Ramos (cell line): ENCODE measurements around the gene PRKD1.
"Not testable (repeated sequence)": the region's sequence is repeated elsewhere in the genome, so short reads cannot be mapped to it uniquely, and the experiment has no call there.

ENCODE experiments used
- in situ Hi-C: fragments of 300-500 bp; cut with MboI; formaldehyde crosslinking; loops from one replicate; pipeline ENCODE4 v1.14.3; 2022; ENCODE audit warnings: low sequenced_read_pairs; ENCODE audit not compliant: unreplicated experiment

The PRKD1 gene

DNA sequence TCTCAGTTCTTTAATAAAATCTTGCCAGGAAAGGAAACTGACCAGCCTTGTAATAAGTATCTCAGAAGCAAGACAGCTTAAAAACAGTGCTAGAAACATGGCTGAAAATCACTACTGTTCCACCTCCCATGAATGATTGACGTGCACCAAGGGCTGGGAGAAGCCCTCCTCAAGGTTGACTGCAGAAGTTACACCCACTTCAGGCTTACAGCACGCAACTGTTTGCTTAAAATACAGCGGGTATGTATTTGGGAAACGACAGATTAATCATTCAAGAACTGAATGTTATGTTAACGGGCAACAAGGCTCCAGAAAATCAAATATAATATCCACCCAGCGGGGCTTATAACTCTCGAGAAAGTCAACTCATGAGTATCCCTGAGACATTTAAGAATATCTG, 22.1 kb downstream of the PRKD1 start:
- in situ Hi-C loops = no loop called here

- in situ Hi-C loops = no loop called here
Observed at GRCh38 chr14:29900609-29901350, 26.9 kb downstream of the PRKD1 start.

DNA sequence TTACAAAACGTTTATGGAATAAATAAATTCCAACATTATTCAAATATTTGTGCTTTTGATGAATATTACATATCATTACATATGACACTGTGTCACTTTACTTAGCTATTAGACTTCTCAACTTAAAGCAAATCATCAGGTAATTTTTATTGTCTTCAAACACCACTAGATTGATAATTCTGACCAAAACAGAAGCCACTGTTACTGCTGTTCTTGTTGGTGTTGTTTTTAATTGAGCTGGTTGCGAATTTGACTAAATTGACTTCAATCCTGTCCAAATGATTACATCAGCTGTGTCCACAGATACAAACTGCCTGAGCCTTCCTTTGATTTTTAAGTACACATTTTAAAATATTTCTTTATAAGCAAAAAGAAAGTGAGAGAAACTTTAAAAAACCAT, 29.2 kb downstream of the PRKD1 start:
- in situ Hi-C loops = no loop called here

- in situ Hi-C loops = no loop called here
Observed at GRCh38 chr14:29897181-29897580, 30.5 kb downstream of the PRKD1 start.

DNA sequence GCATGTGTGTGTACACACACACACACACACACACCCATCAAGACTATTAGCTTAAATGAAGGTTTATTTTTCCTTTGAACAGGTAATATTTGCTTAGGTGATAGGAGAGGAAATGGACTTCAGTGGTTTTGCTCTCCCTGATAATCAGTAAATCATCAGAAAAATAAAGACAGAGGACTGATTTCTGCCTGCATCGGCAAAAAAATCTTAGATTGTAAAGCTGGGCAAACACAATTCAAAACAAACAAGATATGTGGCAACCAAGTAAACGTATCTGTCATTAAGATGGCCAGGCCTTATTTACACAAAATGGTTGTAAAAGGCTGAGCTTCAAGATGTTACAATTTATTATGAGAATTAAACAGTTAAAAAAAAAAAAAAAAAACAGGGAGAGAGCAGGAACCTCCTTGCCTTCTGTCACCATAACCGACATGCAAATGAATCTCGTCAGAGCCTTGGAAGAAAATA, 31.3 kb downstream of the PRKD1 start:
- in situ Hi-C loops = no loop called here

- in situ Hi-C loops = no loop called here
Observed at GRCh38 chr14:29895591-29896083, 32.0 kb downstream of the PRKD1 start.

- in situ Hi-C loops = no loop called here
Observed at GRCh38 chr14:29893989-29894388, 33.7 kb downstream of the PRKD1 start.

- in situ Hi-C loops = no loop called here
Observed at GRCh38 chr14:29892327-29892726, 35.3 kb downstream of the PRKD1 start.

GRCh38 chr14:29885988-29886387, 41.7 kb downstream of the PRKD1 start:
- in situ Hi-C loops = no loop called here

DNA sequence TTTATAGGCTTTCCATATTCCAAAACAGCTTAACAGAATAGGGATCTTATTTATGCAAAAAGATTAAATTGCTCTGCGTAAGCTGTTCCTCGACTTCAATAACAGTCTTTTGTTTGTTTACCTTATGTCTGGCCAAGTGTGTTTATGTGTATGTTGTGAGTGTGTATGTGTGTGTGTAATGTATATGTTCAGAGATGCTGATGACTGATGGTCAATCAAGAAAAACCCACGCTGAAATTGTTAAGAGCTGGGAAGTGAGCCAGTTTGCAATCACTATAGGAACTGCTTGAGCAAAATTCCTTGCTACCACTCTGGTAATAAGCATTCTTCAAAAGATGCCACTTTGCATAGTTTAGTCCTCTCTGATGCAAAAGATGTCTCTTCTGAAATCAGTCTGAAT, 59.6 kb downstream of the PRKD1 start:
- in situ Hi-C loops = no loop called here

DNA sequence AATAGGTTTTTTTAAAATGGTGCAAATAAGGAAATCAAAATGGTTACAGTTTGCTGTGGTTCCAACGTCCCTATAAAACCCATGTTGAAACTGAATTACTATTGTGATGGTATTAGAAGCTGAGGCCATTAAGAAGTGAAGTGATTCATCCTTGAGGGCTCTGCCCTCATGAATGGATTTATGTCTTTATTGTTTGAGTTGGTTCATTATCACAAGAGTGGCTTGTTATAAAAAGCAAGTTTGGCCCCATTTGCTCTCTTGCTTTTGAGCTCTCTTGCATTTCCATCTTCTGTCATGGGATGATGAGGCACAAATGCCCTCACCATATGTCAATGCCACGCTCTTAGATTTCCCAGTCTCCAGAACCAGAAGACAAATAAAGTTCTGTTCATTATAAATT, 62.3 kb downstream of the PRKD1 start:
- in situ Hi-C loops = no loop called here

DNA sequence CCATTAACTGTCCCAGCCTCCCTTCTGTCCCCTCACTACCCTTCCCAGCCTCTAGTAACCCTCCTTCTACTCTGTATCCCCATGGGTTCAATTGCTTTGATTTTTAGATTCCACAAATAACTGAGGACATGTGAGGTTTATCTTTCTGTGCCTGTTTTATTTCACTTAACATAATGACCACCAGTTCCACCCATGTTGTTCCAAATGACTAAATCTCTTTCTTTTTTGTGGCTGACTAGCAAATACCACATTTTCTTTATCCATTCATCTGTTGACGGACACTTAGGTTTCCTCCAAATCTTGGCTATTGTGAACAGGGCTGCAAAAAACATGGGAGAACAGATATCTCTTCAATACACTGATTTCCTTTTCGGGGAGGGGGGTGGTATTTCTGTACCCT, 65.7 kb downstream of the PRKD1 start:
- in situ Hi-C loops = no loop called here

GRCh38 chr14:29858299-29858698, 69.3 kb downstream of the PRKD1 start:
- in situ Hi-C loops = no loop called here

GRCh38 chr14:29857551-29857950, 70.1 kb downstream of the PRKD1 start:
- in situ Hi-C loops = no loop called here

DNA sequence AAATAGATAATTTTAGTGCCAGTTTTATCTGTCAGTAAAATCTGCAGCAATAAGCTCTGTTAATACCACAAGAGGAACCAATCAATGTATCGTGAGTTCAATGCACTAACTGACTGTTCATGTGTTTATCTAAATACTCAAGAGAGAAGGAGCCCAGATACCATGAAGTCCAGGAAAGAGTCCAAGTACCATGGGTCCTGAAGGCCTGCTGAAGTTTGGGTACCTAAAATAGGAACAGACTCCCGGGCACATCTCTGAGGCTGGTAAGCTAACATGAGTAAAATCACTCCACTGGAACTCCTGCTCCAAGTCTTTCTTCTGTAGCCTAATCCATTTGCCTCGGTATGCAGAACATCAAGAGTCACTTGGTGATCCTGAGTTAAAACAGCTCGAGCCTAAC, 71.1 kb downstream of the PRKD1 start:
- in situ Hi-C loops = no loop called here

GRCh38 chr14:29853691-29854090, 74.0 kb downstream of the PRKD1 start:
- in situ Hi-C loops = not testable (repeated sequence)

- in situ Hi-C loops = no loop called here
Observed at GRCh38 chr14:29853272-29853671, 74.4 kb downstream of the PRKD1 start.

DNA sequence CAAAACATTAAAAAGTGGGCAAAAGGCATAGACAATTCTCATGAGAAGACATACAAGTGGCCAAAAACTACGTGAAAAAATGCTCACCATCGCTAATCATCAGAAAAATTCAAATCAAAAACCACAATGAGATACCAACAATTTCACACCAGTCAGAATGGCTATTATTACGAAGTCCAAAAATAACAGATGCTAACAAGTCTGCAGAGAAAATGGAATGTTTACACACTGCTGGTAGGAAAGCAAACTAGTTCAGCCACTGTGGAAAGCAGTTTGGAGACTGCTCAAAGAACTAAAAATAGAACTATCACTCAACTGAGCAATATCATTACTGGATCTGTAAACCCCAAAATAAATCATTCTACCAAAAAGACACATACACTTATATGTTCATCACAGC, 76.2 kb downstream of the PRKD1 start:
- in situ Hi-C loops = no loop called here

DNA sequence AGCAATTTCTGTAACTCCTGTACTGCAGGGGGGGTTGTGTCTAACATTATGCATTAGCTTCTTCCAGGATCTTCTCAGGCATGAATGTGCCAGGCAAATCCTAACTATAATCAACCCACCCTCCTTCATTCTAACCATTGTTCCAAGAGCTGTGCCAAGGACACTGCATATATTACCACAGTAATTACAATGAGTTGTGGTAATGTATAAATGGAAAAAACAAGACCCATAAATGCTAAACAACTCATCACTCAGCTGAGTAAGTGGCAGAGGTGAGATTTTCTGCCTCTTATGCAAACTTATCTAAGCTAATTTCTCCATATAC, 80.6 kb downstream of the PRKD1 start:
- in situ Hi-C loops = no loop called here

DNA sequence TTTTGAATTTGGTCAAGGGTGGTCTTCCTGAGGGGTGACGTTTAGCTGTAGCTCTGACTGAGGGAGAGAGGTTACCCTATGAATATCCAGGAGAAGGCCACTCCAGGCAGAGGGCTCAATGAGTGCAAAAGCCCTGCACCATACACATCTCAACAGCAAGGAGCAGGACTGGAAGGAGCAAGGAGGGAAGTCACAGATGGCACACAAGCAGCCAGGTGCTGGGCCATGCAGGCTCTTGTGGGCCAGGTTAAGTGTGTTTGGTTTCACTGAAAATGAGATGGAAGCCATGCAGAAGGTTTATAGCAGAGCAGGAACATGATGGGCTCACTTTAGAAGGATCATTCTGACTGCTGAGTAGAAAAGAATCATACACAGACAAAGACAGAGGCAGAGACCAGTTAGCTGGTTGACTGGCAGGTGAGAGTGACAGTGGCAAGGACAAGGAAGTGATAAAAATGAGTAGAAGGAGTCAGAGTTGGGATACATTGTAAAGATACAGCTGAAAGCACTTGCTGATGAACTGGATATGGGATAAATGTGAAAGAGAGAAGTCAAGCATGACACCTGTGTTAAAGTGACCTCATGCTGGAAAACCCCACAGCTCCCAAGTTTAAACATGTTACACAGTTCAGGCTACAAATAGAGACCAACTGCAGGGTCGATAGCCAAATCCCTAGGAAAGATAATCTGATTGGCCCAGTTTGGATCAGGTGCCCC, 81.2 kb downstream of the PRKD1 start:
- in situ Hi-C loops = no loop called here

DNA sequence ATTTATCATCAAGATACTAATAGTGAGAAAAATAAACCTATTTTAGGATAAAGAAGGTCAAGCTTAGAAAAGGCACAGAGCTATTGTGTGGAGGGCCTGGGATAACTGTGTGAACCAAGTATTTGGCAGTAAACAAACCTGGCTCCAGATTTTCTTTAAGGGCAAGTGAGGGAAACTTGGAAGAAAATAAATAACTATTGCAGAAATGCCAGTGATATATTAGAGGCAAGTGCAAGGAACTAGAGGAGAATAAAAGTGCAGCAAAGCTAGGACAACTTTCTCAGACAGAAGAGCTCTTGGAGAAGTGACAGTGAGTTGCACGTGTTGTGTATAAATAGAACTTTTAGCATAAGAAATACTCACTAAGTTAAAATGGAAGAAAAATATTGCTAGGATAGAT, 83.7 kb downstream of the PRKD1 start:
- in situ Hi-C loops = no loop called here

- in situ Hi-C loops = no loop called here
Observed at GRCh38 chr14:29842228-29842627, 85.4 kb downstream of the PRKD1 start.
